Caco-2 (cell line): ENCODE results near the gene CNPY2. TPM values are rescaled to one million over a fixed set of nuclear protein-coding genes. Genes with fewer than 3 reads are reported as not detected.

Experiments
- BruUV-seq: library from RNA; stranded (reverse); fragments of 400-500 nt; replicated peaks from 2 replicates; lab custom pipeline; 2021; lab: Mats Ljungman, UMichigan
- CTCF ChIA-PET: fragments of 300-600 bp; sonication (Branson Sonifier 250); formaldehyde crosslinking; loops from one replicate; lab custom pipeline; 2022; ENCODE audit warnings: antibody characterized with exemption; lab: Charles Lee
- POLR2A ChIA-PET: fragments of 300-600 bp; sonication (Branson Sonifier 250); formaldehyde crosslinking; loops from one replicate; lab custom pipeline; 2022; ENCODE audit warnings: antibody characterized with exemption; lab: Charles Lee
- DNase-seq, 2 experiments: peaks; one replicate each; pipeline versions ENCODE4 v3.0.0 to v3.0.0-alpha.2; 2020 to 2022
- H3K27me3 ChIP-seq: replicated peaks from 2 replicates; pipeline ENCODE4 v1.6.0; 2011; ENCODE audit warnings: low read length; ENCODE audit not compliant: control insufficient read depth, insufficient read depth
- H3K36me3 ChIP-seq: 2 replicates; pipeline ENCODE4 v1.5.1; 2011; ENCODE audit warnings: low read length; ENCODE audit not compliant: control insufficient read depth, insufficient read depth
- H3K4me1 ChIP-seq: fragments of 250-450 bp; sonication (Bioruptor Pico); 2 replicates; pipeline ENCODE4 v1.5.1; 2020; ENCODE audit warnings: mild to moderate bottlenecking
- H3K4me3 ChIP-seq: 2 replicates; pipeline ENCODE4 v1.5.1; 2011; ENCODE audit warnings: low read depth, mild to moderate bottlenecking, control low read depth, low read length
- H3K9me3 ChIP-seq: fragments of 250-450 bp; sonication (Bioruptor Pico); 2 replicates; pipeline ENCODE4 v1.5.1; 2020; ENCODE audit warnings: mild to moderate bottlenecking, moderate library complexity
- H3K27ac Mint-ChIP-seq: one replicate; pipeline ENCODE4 v1.8.0; 2022; ENCODE audit warnings: mixed read lengths; ENCODE audit not compliant: unreplicated experiment
- H3K27me3 Mint-ChIP-seq: one replicate; pipeline ENCODE4 v1.8.0; 2022; ENCODE audit warnings: mixed read lengths; ENCODE audit not compliant: insufficient read depth, unreplicated experiment
- H3K36me3 Mint-ChIP-seq: one replicate; pipeline ENCODE4 v1.8.0; 2022; ENCODE audit warnings: mild to moderate bottlenecking, mixed read lengths; ENCODE audit not compliant: insufficient read depth, unreplicated experiment
- H3K4me1 Mint-ChIP-seq: one replicate; pipeline ENCODE4 v1.8.0; 2022; ENCODE audit warnings: low read depth, mixed read lengths; ENCODE audit not compliant: unreplicated experiment
- H3K4me3 Mint-ChIP-seq: one replicate; pipeline ENCODE4 v1.8.0; 2022; ENCODE audit warnings: mild to moderate bottlenecking, moderate library complexity, mixed read lengths; ENCODE audit not compliant: unreplicated experiment
- H3K9me3 Mint-ChIP-seq: one replicate; pipeline ENCODE4 v1.8.0; 2022; ENCODE audit warnings: mixed read lengths; ENCODE audit not compliant: unreplicated experiment
- CTCF ChIP-seq, 2 experiments: fragments of 200-600 bp in 1 of 2; IDR thresholded peaks; 1 replicate in 1 of 2; 2 replicates in 1 of 2; pipeline versions ENCODE4 v1.5.1 to v1.8.0; 2011 to 2022; ENCODE audit warnings: antibody characterized with exemption in 1 of 2, control low read depth in 1 of 2, inconsistent platforms in 1 of 2, low read depth in 1 of 2, low read length in 1 of 2, mild to moderate bottlenecking in 1 of 2, moderate library complexity in 1 of 2; ENCODE audit not compliant: insufficient read depth in 1 of 2, severe bottlenecking in 1 of 2, unreplicated experiment in 1 of 2
- intact Hi-C: fragments of 100-400 bp; cut with micrococcal nuclease; formaldehyde crosslinking; loops from one replicate; pipeline ENCODE4 v1.10.0; 2022; ENCODE audit not compliant: unreplicated experiment
- total RNA-seq: library from RNA; stranded (reverse); gene quantifications from 2 replicates; pipeline ENCODE4 v1.2.3, GENCODE V29; 2022

Gene CNPY2
- total RNA-seq, 1 experiment from 2014 or later: 204 TPM

GRCh38 chr12:56334490-56334793 is 18.7 kb upstream of the CNPY2 start:
- DNase-seq: no peak
- H3K9me3 Mint-ChIP-seq: no peaks in the 10 kb centered on the region
- H3K27me3 Mint-ChIP-seq: no peaks in the 10 kb centered on the region
- peak overlapping the region; percentile 99 for H3K27ac Mint-ChIP-seq
- H3K36me3 Mint-ChIP-seq: peaks cover 13% of the 10 kb centered on the region
- H3K36me3 ChIP-seq: no peaks in the 10 kb centered on the region
- peak overlapping the region; percentile 98 for H3K4me3 Mint-ChIP-seq
- peak in 1 of 2 experiments; percentile 9 for TF ChIP-seq CTCF (IDR thresholded peaks at IDR 0.05; ENCODE audit: insufficient read depth in 1 of 2, low read depth in 1 of 2, low read length in 1 of 2, severe bottlenecking in 1 of 2, unreplicated experiment in 1 of 2)
- no peaks in the 10 kb centered on the region for H3K9me3 ChIP-seq
- H3K4me1 ChIP-seq: peaks cover 14% of the 10 kb centered on the region
- CTCF ChIA-PET: interaction anchor here (0.6 kb wide), 1 partner anchor 14 kb away, joined by 4 read pairs; no protein-coding TSS in a partner anchor
- H3K4me1 Mint-ChIP-seq: peaks cover 8% of the 10 kb centered on the region
- TSS peak; percentile 99 for BruUV-seq
- intact Hi-C loops: loop anchor here (1.0 to 5.0 kb wide), 4 partner anchors 26 to 134 kb away; partner anchors contain the start of genes SPRYD4, STAT2 and TIMELESS
- POLR2A ChIA-PET: interaction anchor here (2.9 kb wide), 1 partner anchor 25 kb away, joined by 9 read pairs; the partner anchor contains the start of gene STAT2
- H3K4me3 ChIP-seq: peak overlapping the region; percentile 63
- no peaks in the 10 kb centered on the region for H3K27me3 ChIP-seq

GRCh38 chr12:56333679-56334489 is 18.1 kb upstream of the CNPY2 start, which contains the start of gene PAN2:
Gene PAN2, minus strand, starts transcription at chr12:56334000. Its CDS starts 906 bp downstream, at chr12:56333094.
- ChIA-PET CTCF (interaction anchor here (0.8 to 1.2 kb wide), 3 partner anchors 18 to 130 kb away, joined by 4 to 6 read pairs (median 5); partner anchors contain the start of genes CNPY2 and STAT2), POLR2A (interaction anchor here (0.8 to 1.3 kb wide), 3 partner anchors 26 to 130 kb away, joined by 3 to 9 read pairs (median 3); partner anchors contain the start of genes STAT2 and TIMELESS)
- no TSS peak for BruUV-seq
- TF ChIP-seq CTCF (IDR thresholded peaks at IDR 0.05; ENCODE audit: insufficient read depth in 1 of 2, low read depth in 1 of 2, low read length in 1 of 2, severe bottlenecking in 1 of 2, unreplicated experiment in 1 of 2): peak; percentile 65 to 77
- H3K36me3 ChIP-seq: no peaks in the 10 kb centered on the region
- Mint-ChIP-seq H3K36me3 (peaks cover 13% of the 10 kb centered on the region), H3K4me3 (peak within 1 kb of the TSS; percentile 98), H3K27me3 (no peaks in the 10 kb centered on the region), H3K9me3 (no peaks in the 10 kb centered on the region), H3K4me1 (peaks cover 8% of the 10 kb centered on the region), H3K27ac (peak within 1 kb of the TSS; percentile 99)
- H3K9me3 ChIP-seq: no peaks in the 10 kb centered on the region
- H3K4me1 ChIP-seq: peaks cover 17% of the 10 kb centered on the region
- intact Hi-C loops: loop anchor here (1.0 to 5.0 kb wide), 5 partner anchors 18 to 134 kb away; partner anchors contain the start of genes SPRYD4, STAT2 and TIMELESS
- DNase-seq: peak; percentile 94 to 97
- H3K4me3 ChIP-seq: peak within 1 kb of the TSS; percentile 63
- no peaks in the 10 kb centered on the region for H3K27me3 ChIP-seq

GRCh38 chr12:56333197-56333678 is 17.4 kb upstream of the CNPY2 start:
- Histone ChIP-seq H3K4me3 (peak overlapping the region; percentile 63), H3K4me1 (peaks cover 23% of the 10 kb centered on the region), H3K27me3 (no peaks in the 10 kb centered on the region), H3K36me3 (no peaks in the 10 kb centered on the region), H3K9me3 (no peaks in the 10 kb centered on the region)
- ChIA-PET CTCF (interaction anchor here (0.5 to 1.2 kb wide), 4 partner anchors 17 to 165 kb away, joined by 3 to 6 read pairs (median 4); partner anchors contain the start of genes CNPY2 and STAT2), POLR2A (interaction anchor here (0.5 to 1.3 kb wide), 4 partner anchors 20 to 131 kb away, joined by 3 to 9 read pairs (median 3); partner anchors contain the start of genes STAT2 and TIMELESS)
- peak overlapping the region; percentile 98 for H3K4me3 Mint-ChIP-seq
- peak overlapping the region; percentile 99 for H3K27ac Mint-ChIP-seq
- peaks cover 13% of the 10 kb centered on the region for H3K36me3 Mint-ChIP-seq
- H3K27me3 Mint-ChIP-seq: no peaks in the 10 kb centered on the region
- no peak for DNase-seq
- TSS peak; percentile 76 for BruUV-seq
- peaks cover 8% of the 10 kb centered on the region for H3K4me1 Mint-ChIP-seq
- H3K9me3 Mint-ChIP-seq: no peaks in the 10 kb centered on the region
- intact Hi-C loops: loop anchor here (1.0 to 5.0 kb wide), 2 partner anchors 17 to 114 kb away; partner anchors contain the start of gene TIMELESS
- no peak for TF ChIP-seq CTCF (IDR thresholded peaks at IDR 0.05; ENCODE audit: insufficient read depth in 1 of 2, low read depth in 1 of 2, low read length in 1 of 2, severe bottlenecking in 1 of 2, unreplicated experiment in 1 of 2)
